SJCRH30 (cell line): ENCODE data around the gene RAPGEF2. TPM values are rescaled to one million over a fixed set of nuclear protein-coding genes. Genes with fewer than 3 reads are reported as not detected.
A peak's percentile ranks its signal among the peaks of the same experiment; 100 is the strongest.
"Not testable (repeated sequence)": the region's sequence is repeated elsewhere in the genome, so short reads cannot be mapped to it uniquely, and the experiment has no call there.

Experiments used
- DNase-seq, 2 experiments: peaks; one replicate each; pipeline ENCODE4 v3.0.0-alpha.2; 2015 to 2020
- H3K27ac ChIP-seq: fragments of 250-450 bp; sonication (Bioruptor Pico); 2 replicates; pipeline ENCODE4 v1.5.1; 2020; ENCODE audit warnings: mild to moderate bottlenecking, moderate library complexity
- H3K27me3 ChIP-seq: fragments of 250-450 bp; sonication (Bioruptor Pico); 2 replicates; pipeline ENCODE4 v1.5.1; 2020; ENCODE audit warnings: mild to moderate bottlenecking, moderate library complexity
- H3K36me3 ChIP-seq: fragments of 250-450 bp; sonication (Bioruptor Pico); 2 replicates; pipeline ENCODE4 v1.5.1; 2020; ENCODE audit warnings: mild to moderate bottlenecking, moderate library complexity
- H3K4me1 ChIP-seq: fragments of 250-450 bp; sonication (Bioruptor Pico); 2 replicates; pipeline ENCODE4 v1.5.1; 2020; ENCODE audit warnings: mild to moderate bottlenecking, moderate library complexity
- H3K4me3 ChIP-seq: fragments of 250-450 bp; sonication (Bioruptor Pico); 2 replicates; pipeline ENCODE4 v1.5.1; 2020; ENCODE audit warnings: mild to moderate bottlenecking, moderate library complexity
- H3K9me3 ChIP-seq: fragments of 250-450 bp; sonication (Bioruptor Pico); replicated peaks from 2 replicates; pipeline ENCODE4 v1.5.1; 2020; ENCODE audit warnings: mild to moderate bottlenecking, moderate library complexity
- total RNA-seq: library from RNA; depleted of rRNA; stranded (reverse); fragments of >200 nt; shearing (Covaris generic); gene quantifications from 2 replicates; pipeline ENCODE4 v1.2.3, GENCODE V29; 2014

RAPGEF2 gene
- total RNA-seq, 1 experiment from 2014 or later = 17.9 TPM

DNA sequence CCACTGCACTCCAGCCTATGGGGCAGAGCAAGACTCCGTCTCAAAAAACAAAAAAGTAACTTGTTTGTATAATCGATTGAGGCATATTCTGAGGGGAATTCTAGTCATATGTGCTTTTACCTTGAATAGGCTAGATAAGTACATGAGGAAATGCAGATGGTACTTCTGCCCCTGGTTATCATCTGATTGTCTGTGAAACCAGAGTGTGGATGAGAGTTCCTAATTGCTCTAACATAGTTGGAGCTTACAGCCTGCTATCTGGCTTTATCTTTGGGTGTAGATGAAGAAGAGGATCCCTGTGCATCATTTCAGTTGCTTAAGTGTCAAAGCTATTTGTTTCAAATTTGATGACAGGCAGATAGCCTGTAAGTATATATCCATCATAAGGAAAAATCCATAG lies 205.1 kb downstream of the RAPGEF2 start:
- DNase-seq = no peak
- Histone ChIP-seq H3K36me3 (no peaks in the 10 kb centered on the region), H3K4me3 (no peak overlapping the region), H3K9me3 (no peaks in the 10 kb centered on the region), H3K27me3 (no peaks in the 10 kb centered on the region), H3K27ac (no peak overlapping the region), H3K4me1 (no peaks in the 10 kb centered on the region)

GRCh38 chr4:159308566-159309340 lies 205.9 kb downstream of the RAPGEF2 start:
- DNase-seq = no peak
- Histone ChIP-seq H3K9me3 (no peaks in the 10 kb centered on the region), H3K27me3 (no peaks in the 10 kb centered on the region), H3K36me3 (no peaks in the 10 kb centered on the region), H3K4me1 (no peaks in the 10 kb centered on the region), H3K27ac (no peak overlapping the region), H3K4me3 (no peak overlapping the region)

DNA sequence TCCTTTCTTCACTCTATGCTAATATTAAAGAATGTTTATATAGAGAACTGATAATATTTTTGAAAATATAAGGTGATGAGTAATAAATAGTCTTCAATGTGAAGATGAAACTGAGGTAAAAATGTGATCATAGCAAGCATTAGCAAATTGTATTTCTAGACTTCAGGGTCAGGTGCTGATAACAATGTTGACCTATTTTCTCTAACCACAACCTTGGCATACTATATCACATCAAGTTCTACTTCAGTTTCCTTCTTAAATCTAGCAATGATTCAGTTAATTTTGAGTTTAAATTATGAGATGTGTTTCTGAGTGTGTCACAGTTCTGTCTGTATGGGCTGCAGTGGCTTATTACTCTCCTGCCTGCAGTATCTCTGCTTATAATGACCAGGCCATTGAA lies 209.4 kb downstream of the RAPGEF2 start:
- no peak overlapping the region for H3K27ac ChIP-seq
- no peaks in the 10 kb centered on the region for H3K36me3 ChIP-seq
- H3K4me1 ChIP-seq = no peaks in the 10 kb centered on the region
- DNase-seq = no peak
- H3K4me3 ChIP-seq = no peak overlapping the region
- no peaks in the 10 kb centered on the region for H3K27me3 ChIP-seq
- no peaks in the 10 kb centered on the region for H3K9me3 ChIP-seq

- H3K27me3 ChIP-seq, H3K27ac ChIP-seq, H3K36me3 ChIP-seq, H3K9me3 ChIP-seq, H3K4me3 ChIP-seq, H3K4me1 ChIP-seq: not testable (repeated sequence)
- peak in 1 of 2 experiments; percentile 4 for DNase-seq
Observed at GRCh38 chr4:159315879-159316278, 213.0 kb downstream of the RAPGEF2 start.

DNA sequence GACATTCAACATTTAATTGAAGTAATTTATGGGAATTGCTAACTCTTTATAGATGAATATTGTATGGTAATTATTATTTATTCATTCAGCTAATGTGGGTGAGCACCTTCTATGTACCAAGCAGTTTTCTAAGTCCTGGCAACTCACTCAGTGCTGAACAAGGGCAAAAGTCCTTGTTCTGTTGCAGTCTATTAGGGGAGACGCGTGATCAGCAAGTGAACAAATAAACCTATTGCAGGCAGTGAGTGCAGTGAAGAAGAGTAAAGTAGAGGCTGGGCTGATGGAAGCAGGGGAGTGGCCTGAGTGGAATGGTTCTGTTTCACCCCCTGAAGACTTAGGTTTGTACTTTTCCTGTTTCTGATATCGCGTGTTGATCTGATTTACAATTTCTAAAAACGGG lies 214.3 kb downstream of the RAPGEF2 start:
- no peak for DNase-seq
- Histone ChIP-seq H3K27ac (no peak overlapping the region), H3K9me3 (no peaks in the 10 kb centered on the region), H3K4me3 (no peak overlapping the region), H3K4me1 (no peaks in the 10 kb centered on the region), H3K27me3 (no peaks in the 10 kb centered on the region), H3K36me3 (no peaks in the 10 kb centered on the region)

DNA sequence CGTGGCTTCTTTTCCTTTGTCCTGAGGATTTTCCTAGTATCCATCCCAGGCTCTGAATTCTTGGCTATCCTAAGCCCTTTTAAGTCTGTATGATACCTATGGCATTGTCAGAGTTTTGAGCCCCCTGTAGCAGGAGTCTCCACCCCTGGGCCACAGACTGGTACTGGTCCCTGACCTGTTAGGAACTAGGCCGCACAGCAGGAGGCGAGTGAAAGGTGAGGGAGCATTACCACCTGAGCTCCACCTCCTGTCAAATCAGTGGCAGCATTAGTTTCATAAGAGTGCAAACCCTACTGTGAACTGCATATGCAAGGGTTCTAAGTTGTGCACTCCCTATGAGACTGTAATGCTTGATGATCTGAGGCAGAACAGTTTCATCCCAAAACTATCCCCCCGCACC lies 216.1 kb downstream of the RAPGEF2 start:
- no peaks in the 10 kb centered on the region for H3K4me1 ChIP-seq
- no peaks in the 10 kb centered on the region for H3K36me3 ChIP-seq
- H3K27me3 ChIP-seq = no peaks in the 10 kb centered on the region
- no peak for DNase-seq
- no peak overlapping the region for H3K27ac ChIP-seq
- no peaks in the 10 kb centered on the region for H3K9me3 ChIP-seq
- H3K4me3 ChIP-seq = no peak overlapping the region

DNA sequence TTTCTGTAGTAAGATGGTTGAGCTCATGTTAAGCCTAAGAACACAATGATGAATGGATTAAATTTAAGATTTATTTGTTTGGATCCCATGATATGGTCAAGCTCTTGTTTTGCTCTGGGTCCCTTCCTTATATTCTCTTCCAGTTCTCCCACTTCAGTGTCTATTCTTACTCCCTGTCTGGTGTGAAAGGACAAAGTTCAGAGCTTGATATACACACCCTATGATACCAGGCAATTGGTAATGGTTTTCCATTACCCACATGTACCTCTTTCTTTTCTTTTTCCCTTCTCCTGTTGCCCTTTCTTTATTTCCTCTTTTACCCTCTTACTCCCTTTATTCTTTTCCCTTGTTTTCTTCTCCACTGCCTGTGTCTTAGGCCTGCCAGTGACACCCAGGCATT lies 223.6 kb downstream of the RAPGEF2 start:
- Histone ChIP-seq H3K27me3 (no peaks in the 10 kb centered on the region), H3K36me3 (no peaks in the 10 kb centered on the region), H3K4me3 (no peak overlapping the region), H3K27ac (no peak overlapping the region), H3K4me1 (no peaks in the 10 kb centered on the region), H3K9me3 (no peaks in the 10 kb centered on the region)
- no peak for DNase-seq

DNA sequence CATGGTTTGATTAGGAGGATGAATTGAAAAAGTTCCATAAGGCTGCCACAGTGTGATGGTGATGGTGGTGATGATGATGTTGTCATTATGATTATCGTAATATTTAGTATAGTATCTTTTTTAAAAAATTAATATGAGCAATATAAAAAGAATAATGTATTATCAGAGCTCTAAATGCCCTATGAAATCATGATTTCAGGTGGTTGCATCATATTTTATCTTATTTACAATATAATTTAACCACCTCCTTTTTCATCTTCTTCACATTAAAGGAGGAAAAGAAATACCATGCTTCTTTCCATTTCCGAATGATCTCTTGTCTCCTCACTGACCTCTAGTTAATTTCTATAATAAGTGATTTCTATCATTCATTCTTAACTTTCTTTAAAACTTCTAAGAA lies 225.9 kb downstream of the RAPGEF2 start:
- Histone ChIP-seq H3K27me3 (no peaks in the 10 kb centered on the region), H3K4me1 (no peaks in the 10 kb centered on the region), H3K36me3 (no peaks in the 10 kb centered on the region), H3K4me3 (no peak overlapping the region), H3K9me3 (no peaks in the 10 kb centered on the region), H3K27ac (no peak overlapping the region)
- DNase-seq = no peak

DNA sequence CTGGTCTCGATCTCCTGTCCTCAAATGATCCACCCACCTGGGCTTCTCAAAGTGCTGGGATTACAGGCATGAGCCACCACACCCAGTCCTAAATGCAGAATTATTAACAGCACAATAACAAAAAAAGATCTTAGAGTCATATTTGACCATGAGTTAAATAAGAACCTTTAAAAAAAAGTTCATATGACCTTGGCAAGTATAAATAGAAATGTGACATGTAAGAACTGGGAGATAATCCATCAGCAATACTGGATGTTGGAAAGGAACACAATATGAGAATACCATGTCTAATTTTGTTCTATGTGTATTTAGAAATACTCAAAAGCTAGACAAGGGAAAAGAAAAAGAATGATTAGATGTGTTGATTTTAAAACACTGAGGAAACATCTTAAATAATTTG lies 231.6 kb downstream of the RAPGEF2 start:
- no peaks in the 10 kb centered on the region for H3K27me3 ChIP-seq
- no peak overlapping the region for H3K27ac ChIP-seq
- no peaks in the 10 kb centered on the region for H3K4me1 ChIP-seq
- no peaks in the 10 kb centered on the region for H3K36me3 ChIP-seq
- no peak for DNase-seq
- H3K4me3 ChIP-seq = no peak overlapping the region
- H3K9me3 ChIP-seq = no peaks in the 10 kb centered on the region

GRCh38 chr4:159337041-159337440 lies 234.2 kb downstream of the RAPGEF2 start:
- no peak overlapping the region for H3K27ac ChIP-seq
- no peaks in the 10 kb centered on the region for H3K36me3 ChIP-seq
- DNase-seq = no peak
- H3K27me3 ChIP-seq = no peaks in the 10 kb centered on the region
- H3K9me3 ChIP-seq = no peaks in the 10 kb centered on the region
- no peaks in the 10 kb centered on the region for H3K4me1 ChIP-seq
- H3K4me3 ChIP-seq = no peak overlapping the region

DNA sequence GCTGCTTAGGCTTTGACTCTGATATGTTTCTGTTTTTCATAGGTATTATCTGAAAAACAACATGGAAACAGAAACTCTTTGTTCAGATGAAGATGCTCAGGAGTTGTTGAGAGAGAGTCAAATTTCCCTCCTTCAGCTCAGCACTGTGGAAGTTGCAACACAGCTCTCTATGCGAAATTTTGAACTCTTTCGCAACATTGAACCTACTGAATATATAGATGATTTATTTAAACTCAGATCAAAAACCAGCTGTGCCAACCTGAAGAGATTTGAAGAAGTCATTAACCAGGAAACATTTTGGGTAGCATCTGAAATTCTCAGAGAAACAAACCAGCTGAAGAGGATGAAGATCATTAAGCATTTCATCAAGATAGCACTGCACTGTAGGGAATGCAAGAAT lies 238.6 kb downstream of the RAPGEF2 start:
- H3K27ac ChIP-seq = no peak overlapping the region
- no peaks in the 10 kb centered on the region for H3K9me3 ChIP-seq
- H3K27me3 ChIP-seq = no peaks in the 10 kb centered on the region
- DNase-seq = no peak
- H3K36me3 ChIP-seq = peaks cover 4% of the 10 kb centered on the region; the same call in 1 of the 2 replicates
- no peaks in the 10 kb centered on the region for H3K4me1 ChIP-seq
- no peak overlapping the region for H3K4me3 ChIP-seq

DNA sequence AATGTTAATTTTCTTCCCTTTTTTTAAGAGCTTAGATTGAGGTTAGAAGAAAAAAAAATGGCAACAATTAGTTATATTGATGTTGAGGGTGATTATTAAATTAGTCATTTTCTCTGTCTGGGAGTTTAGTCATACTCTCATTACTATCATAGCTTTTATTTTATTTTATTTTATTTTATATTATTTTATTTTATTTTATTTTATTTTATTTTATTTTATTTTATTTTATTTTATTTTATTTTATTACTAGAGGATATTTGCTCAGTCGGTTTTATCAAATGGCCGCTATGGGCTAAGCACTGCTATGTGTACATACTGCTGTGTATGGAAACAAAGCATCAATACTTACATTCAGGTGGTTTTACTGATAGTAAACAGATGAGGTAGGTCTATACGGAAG lies 239.5 kb downstream of the RAPGEF2 start:
- Histone ChIP-seq H3K27ac (no peak overlapping the region), H3K27me3 (no peaks in the 10 kb centered on the region), H3K9me3 (no peaks in the 10 kb centered on the region), H3K36me3 (peaks cover 4% of the 10 kb centered on the region; the same call in 1 of the 2 replicates), H3K4me3 (no peak overlapping the region), H3K4me1 (no peaks in the 10 kb centered on the region)
- DNase-seq = no peak

DNA sequence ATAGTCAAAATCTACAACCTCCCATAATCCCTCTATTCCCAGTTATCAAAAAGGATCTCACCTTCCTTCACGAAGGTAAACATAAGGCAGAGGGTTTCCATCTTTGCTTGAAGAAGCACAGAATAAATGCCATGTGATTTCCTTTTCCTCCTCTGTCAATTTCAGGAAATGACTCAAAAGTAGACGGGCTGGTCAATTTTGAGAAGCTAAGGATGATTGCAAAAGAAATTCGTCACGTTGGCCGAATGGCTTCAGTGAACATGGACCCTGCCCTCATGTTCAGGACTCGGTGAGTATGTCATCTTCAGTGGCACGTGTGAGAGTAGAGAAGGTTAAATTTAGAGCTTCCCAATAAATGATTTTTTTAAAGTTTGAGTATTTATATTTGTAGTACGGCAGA lies 240.2 kb downstream of the RAPGEF2 start:
- Histone ChIP-seq H3K27me3 (no peaks in the 10 kb centered on the region), H3K9me3 (no peaks in the 10 kb centered on the region), H3K27ac (no peak overlapping the region), H3K4me1 (no peaks in the 10 kb centered on the region), H3K4me3 (no peak overlapping the region), H3K36me3 (peaks cover 4% of the 10 kb centered on the region; the same call in 1 of the 2 replicates)
- no peak for DNase-seq

DNA sequence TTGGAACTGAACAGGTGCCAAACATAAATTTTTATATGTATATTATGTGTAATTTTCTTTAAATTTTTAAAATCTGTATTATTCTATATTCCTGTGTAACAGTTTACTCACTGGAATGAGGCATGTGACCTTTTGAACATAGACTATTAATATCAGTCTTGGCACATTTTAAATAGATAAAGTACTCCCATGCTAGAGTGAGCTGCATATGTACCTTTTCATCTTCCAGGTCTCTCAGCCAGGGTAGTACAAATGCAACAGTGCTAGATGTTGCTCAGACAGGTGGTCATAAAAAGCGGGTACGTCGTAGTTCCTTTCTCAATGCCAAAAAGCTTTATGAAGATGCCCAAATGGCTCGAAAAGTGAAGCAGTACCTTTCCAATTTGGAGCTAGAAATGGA lies 242.0 kb downstream of the RAPGEF2 start:
- Histone ChIP-seq H3K27ac (no peak overlapping the region), H3K9me3 (no peaks in the 10 kb centered on the region), H3K36me3 (peaks cover 4% of the 10 kb centered on the region; the same call in 1 of the 2 replicates), H3K27me3 (no peaks in the 10 kb centered on the region), H3K4me1 (no peaks in the 10 kb centered on the region), H3K4me3 (no peak overlapping the region)
- DNase-seq = no peak

DNA sequence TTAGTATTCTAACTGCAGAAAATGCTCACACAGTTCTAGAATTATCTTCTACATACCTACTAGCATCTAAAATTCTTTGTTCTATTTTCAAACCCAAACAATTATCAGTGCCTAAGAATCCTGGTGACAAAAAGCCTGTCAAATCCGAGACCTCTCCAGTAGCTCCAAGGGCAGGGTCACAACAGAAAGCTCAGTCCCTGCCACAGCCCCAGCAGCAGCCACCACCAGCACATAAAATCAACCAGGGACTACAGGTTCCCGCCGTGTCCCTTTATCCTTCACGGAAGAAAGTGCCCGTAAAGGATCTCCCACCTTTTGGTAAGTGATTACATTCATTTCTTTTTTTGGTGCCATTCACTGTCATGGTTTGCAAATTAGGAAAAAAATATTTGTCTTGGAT lies 243.8 kb downstream of the RAPGEF2 start:
- no peaks in the 10 kb centered on the region for H3K4me1 ChIP-seq
- H3K27ac ChIP-seq = no peak overlapping the region
- H3K9me3 ChIP-seq = no peaks in the 10 kb centered on the region
- no peaks in the 10 kb centered on the region for H3K27me3 ChIP-seq
- no peak for DNase-seq
- no peak overlapping the region for H3K4me3 ChIP-seq
- H3K36me3 ChIP-seq = peaks cover 4% of the 10 kb centered on the region; the same call in 1 of the 2 replicates

- no peaks in the 10 kb centered on the region for H3K9me3 ChIP-seq
- no peaks in the 10 kb centered on the region for H3K4me1 ChIP-seq
- peaks cover 4% of the 10 kb centered on the region; the same call in 1 of the 2 replicates for H3K36me3 ChIP-seq
- H3K27ac ChIP-seq = no peak overlapping the region
- no peak for DNase-seq
- no peak overlapping the region for H3K4me3 ChIP-seq
- H3K27me3 ChIP-seq = no peaks in the 10 kb centered on the region
Observed at GRCh38 chr4:159347813-159348212, 244.9 kb downstream of the RAPGEF2 start.
